ENCODE results near the gene PAX2. TPM values are rescaled to one million over a fixed set of nuclear protein-coding genes. Genes with fewer than 3 reads are reported as not detected.

PAX2 gene
- total RNA-seq, 1 experiment from 2014 or later = not detected

- peaks cover 22 to 30% of the 10 kb centered on the region in 2 experiments for H3K4me1 Mint-ChIP-seq
Observed at GRCh38 chr10:100775871-100776270, 30.5 kb downstream of the PAX2 start.

More at GRCh38 chr10:100775871-100776270, 30.5 kb downstream of the PAX2 start:
- Histone ChIP-seq H3K27me3 (ENCODE audit: insufficient read depth, low read length) (no peaks in the 10 kb centered on the region), H2BK20ac (ENCODE audit: low read depth, low read length, poor library complexity, severe bottlenecking) (no peak overlapping the region), H4K20me1 (ENCODE audit: control insufficient read depth, insufficient read depth, insufficient read length) (no peaks in the 10 kb centered on the region), H3K56ac (ENCODE audit: insufficient read length, low read depth, low read length) (no peak overlapping the region), H2BK15ac (ENCODE audit: low read depth, low read length) (no peak overlapping the region), H3K18ac (ENCODE audit: insufficient read length, low read depth, low read length) (no peak overlapping the region), H3K23ac (ENCODE audit: insufficient read length, low read depth, low read length) (no peak overlapping the region), H3K4ac (ENCODE audit: low read depth, low read length) (no peak overlapping the region), H3K79me1 (ENCODE audit: insufficient read depth, low read depth, low read length, poor library complexity, severe bottlenecking) (no peaks in the 10 kb centered on the region), H2AK5ac (ENCODE audit: insufficient read length, low read length) (no peak overlapping the region), H3K9me3 (ENCODE audit: control insufficient read depth, low read depth, low read length) (no peaks in the 10 kb centered on the region), H3K79me2 (ENCODE audit: insufficient read depth, low read length) (no peaks in the 10 kb centered on the region), H3K27ac (ENCODE audit: insufficient read length, low read depth, low read length) (no peak overlapping the region), H3K4me2 (ENCODE audit: insufficient read depth, insufficient read length, low read length) (no peak overlapping the region), H2BK5ac (ENCODE audit: insufficient read length, low read length) (no peak overlapping the region), H3K4me1 (ENCODE audit: insufficient read depth, low read length) (peaks cover 6% of the 10 kb centered on the region), H3K9ac (ENCODE audit: extremely low read depth, insufficient read length, low read length) (no peak overlapping the region), H4K8ac (replicated peaks; ENCODE audit: insufficient read length, low read depth, low read length) (no peak overlapping the region), H3K23me2 (ENCODE audit: insufficient read length, low read depth, low read length, poor library complexity, severe bottlenecking) (no peaks in the 10 kb centered on the region), H4K91ac (ENCODE audit: insufficient read length, low read depth, low read length) (no peak overlapping the region), H2AFZ (ENCODE audit: low read length) (no peak overlapping the region), H4K5ac (ENCODE audit: insufficient read length, low read depth, low read length) (no peak overlapping the region), H2BK12ac (ENCODE audit: insufficient read length, low read depth, low read length) (no peak overlapping the region), H3K14ac (ENCODE audit: insufficient read depth, low read length) (no peak overlapping the region), H2BK120ac (ENCODE audit: low read depth, low read length, poor library complexity, severe bottlenecking) (no peak overlapping the region), H3T11ph (ENCODE audit: low read length) (no peak overlapping the region)
- DNase-seq = no peak
- WGBS (ENCODE audit: extremely low coverage, insufficient read length, low lambda C conversion rate) = no CpG with 5 or more reads among the region's 4 CpGs
- H3K4me3 Mint-ChIP-seq = no peak overlapping the region
- H3K36me3 Mint-ChIP-seq (ENCODE audit: insufficient read depth in 1 of 3, low read depth in 3 of 3) = peaks cover 0 to 2% (median 0%) of the 10 kb centered on the region in 3 experiments; a peak in 4 of 7 replicates
- peaks cover 68% of the 10 kb centered on the region for H3K27me3 Mint-ChIP-seq (ENCODE audit: low read depth)
- no peak for TF ChIP-seq CTCF (conservative IDR thresholded peaks at IDR 0.05)
- no peak overlapping the region; a peak in 1 of 7 replicates for H3K27ac Mint-ChIP-seq
- H3K9me3 Mint-ChIP-seq = peaks cover 0 to 4% of the 10 kb centered on the region in 2 experiments; a peak in 2 of 5 replicates
